ENCODE results near the gene OPCML.

The OPCML gene

GRCh38 chr11:133503236-133503635 is 29.1 kb downstream of the OPCML start:
- DNase-seq (ENCODE audit: low spot score): no peak

DNA sequence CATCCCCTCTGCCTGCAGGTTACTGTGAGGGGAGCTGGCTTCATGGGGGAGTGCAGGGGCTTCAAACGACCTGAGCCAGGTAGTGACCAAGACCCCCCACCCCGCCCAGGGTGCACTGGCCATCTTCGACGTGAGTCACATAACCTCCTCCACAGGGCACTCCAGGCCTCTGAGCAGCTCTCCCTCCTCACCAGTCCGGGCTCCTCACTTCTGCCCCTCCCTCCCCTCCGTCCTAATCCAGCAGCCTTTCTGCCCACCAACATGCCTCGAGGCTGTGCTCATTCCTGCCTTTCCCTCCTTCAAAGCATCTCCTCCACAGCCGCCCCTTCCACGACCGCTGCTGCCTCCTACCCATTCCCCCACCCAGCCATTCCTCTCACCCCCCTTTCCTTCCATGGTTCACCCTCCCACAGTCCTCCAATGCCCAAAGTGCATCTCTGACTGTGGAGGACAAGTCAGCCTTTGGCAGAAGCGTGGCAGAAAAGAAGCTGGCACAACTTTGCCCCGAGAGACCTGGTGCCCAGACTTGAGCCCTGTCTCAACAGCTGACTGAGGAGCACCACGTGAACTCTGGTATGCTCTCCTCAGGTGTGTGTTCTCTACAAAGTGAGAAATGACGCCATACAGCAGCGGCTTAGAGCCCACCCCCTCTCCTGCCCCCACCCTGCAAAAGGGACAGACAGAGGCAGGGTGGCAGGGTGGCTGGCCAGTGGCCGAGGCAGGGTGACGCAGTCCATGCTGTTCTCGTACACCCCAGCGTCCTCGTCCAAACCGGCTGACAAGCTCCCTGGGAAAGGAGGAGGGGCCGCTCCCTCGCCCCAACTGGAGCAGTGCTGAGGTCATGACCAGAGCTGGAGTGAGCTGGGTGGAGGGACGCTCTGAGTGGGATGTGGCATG is 30.4 kb downstream of the OPCML start:
- no peak for DNase-seq (ENCODE audit: low spot score)

DNA sequence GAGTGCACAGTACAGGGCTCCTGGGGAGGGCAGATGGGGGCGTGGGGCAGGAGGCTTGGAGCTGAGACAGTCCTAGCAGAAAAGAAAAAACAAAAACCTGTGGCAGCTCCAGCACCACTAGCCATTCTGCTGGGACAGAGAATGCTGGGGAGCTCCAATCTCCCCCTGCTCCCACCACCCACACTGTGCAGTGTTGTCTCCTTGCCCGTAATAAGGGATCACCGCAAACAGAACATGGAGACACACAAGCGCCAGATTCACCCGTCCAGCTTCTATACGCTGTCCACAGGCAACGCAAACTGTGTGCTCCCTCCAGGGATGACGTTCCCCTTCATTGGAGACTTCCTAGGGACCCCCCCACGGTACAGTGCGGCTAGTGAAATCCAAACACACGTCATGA is 31.4 kb downstream of the OPCML start:
- DNase-seq (ENCODE audit: low spot score): no peak

- no peak for DNase-seq (ENCODE audit: low spot score)
Observed at GRCh38 chr11:133500435-133500834, 31.9 kb downstream of the OPCML start.

DNA sequence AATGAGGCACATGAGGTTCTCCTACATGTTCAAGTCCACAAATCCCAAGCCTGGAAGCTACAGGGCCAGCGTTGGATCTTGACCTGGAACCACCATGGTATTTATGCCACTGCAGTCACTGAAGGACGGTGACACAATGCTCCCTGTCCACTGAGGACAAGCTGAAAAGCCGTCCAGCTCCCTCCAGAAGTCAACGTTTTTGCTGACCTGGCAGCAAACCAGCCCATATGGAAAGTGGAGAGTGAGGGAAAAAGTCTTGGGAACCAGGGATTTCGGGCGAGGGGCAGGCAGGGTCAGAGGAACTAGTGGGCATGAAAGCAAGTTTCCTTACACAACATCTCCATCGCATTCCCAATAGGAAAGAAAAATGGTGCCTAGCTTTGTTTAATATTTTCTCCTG is 33.3 kb downstream of the OPCML start:
- no peak for DNase-seq (ENCODE audit: low spot score)

DNA sequence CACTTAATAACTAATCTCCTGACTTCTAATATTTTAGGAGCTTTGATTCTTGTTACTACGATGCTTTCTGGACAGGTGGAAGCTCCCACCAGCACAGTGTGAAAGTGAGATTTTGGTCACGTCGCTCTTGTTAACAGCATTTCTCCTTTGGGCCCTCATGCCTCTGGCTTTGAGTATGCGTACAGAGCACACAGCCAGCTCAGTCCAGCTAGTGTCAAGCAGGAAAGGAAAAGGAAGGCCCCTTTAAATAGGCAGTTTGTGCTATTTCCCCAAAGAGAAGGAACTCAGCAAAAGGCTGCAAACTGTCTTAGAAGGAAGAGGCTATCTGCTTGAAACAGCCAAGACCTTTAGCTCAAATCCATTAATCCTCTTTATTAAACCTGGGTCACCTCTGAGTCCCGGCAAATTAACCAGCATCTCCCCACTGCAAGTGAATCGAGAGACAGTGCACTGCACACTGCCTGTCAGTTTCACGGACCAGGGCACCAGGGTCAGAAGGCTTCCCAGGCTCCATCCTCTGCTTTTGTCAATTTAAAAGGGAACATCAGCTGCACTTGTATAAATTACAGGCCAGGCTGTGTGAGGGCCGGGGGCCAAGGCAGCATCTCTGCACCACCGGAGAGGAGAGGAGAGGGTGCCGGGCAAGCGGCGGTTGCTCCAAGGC is 34.7 kb downstream of the OPCML start:
- no peak for DNase-seq (ENCODE audit: low spot score)

GRCh38 chr11:133492895-133493294 is 39.4 kb downstream of the OPCML start:
- no peak for DNase-seq (ENCODE audit: low spot score)

DNA sequence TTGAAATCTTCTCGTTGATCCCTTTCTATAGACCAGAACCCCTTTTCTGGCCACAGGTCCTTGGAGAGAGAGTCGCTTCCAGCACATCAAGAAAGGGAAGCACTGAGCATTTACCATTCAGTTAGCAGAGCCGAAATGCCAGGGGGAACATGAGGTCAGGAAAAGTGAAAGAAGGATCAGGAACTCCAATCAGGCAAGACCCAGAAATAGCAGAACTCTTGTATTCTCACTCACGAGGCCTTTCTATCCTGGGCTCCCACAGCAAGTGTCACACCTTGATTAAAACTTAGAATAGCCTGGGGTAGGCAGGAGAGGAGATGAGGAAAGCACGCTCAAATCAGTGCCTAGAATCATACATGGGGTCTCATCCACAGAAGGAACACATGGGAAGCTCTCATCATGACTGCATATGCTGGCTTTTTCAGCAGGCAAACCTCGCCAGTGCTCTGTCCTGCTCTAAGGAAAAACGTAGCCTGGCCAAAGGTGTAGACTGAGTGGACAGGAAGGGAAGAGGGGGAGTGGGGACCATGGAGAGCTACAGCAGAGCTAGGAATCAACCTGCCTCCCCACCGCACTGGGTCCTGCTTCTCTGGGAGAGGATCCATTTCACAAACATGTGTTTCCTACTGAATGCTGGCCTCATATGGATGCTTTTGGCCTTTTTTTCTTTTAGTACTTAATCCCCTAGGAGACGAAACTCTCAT is 40.5 kb downstream of the OPCML start:
- no peak for DNase-seq (ENCODE audit: low spot score)

GRCh38 chr11:133480722-133481121 is 51.6 kb downstream of the OPCML start:
- DNase-seq (ENCODE audit: low spot score): no peak

DNA sequence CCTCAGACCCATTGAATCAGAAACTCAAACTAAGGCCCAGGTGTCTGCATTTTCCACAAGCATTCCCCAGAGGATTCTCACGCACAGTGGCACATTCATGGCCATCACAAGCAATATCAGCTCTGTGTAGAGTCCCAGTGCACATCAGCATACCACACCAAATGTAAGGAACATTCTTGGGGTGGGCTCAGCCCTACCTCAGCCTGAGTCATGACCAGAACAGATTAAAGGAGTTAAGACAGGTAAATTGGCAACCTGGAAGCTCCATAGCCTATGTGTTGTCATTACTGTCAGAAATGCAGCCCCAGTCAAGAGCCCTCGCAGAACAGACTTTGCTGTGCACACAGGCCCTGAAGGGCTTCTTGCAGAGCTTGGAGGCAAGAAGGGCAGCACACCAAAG is 53.1 kb downstream of the OPCML start:
- DNase-seq (ENCODE audit: low spot score): no peak

DNA sequence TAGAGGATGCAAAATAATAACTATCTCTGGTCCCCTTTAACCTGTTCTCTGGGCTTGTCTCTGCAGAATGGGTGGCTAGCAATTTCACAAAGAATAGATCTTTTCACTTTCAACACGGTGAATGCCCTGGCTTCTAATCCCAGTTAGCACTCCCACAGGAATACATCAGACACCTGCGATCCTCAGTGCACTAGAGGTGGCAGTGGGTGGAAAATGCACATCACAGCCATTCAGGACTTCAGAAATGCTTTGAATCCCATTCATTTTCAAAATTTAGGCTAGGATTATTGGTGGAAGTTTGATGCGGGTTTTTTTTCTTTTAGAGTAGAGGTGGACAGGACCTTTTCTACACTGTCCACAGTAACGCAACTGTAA is 55.1 kb downstream of the OPCML start:
- DNase-seq (ENCODE audit: low spot score): no peak

DNA sequence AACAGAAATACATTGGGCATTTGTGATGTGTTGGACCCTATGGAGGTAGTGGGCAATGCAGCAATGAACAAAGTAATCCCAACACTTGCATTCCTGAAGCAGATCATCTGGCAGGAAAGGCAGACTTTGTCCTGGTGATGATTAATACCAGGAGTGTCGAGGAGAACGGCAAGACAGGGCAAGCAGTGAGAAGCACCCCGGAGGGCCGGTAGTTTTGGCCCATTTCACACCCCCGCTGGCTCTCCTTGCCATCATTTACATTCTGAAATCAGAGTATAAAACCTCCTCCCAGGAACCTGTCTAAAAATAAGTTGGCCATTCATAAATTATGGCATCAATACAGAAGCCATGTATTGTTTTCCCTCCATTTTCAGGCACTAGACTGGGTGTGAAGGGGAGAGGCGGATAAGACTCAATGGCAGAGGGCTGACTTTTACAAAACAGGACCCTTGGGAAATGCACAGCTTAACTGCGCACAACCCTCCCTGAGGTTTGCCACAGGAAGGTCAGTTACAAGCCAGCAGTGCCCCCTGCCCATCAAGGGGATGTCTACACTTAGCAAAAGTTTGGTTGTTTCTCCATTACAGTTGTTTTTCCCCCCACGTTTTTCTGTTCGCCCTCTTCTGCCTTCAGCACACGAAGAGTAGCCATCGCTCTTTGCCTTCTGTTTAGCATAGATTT is 55.6 kb downstream of the OPCML start:
- DNase-seq (ENCODE audit: low spot score): no peak

- DNase-seq (ENCODE audit: low spot score): no peak
Observed at GRCh38 chr11:133474461-133474860, 57.8 kb downstream of the OPCML start.

DNA sequence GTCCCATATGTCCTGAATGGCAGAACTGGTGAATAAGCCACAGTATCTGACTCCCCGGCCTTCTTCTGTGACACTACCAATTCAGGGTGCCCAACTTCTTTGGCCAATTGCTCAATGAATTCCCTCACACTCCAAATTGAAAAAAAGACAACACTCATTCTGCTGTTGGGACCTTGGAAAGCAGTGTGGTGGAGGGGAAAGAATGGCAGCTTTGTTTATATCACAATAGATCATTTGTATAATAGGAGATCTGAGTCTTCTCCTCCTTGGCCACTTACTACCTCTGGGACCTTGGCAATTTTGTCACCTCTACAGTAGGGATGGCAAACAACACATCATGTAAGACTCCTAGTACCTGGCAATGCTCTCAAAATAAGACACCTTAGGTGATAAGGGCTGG is 64.6 kb downstream of the OPCML start:
- no peak for DNase-seq (ENCODE audit: low spot score)

DNA sequence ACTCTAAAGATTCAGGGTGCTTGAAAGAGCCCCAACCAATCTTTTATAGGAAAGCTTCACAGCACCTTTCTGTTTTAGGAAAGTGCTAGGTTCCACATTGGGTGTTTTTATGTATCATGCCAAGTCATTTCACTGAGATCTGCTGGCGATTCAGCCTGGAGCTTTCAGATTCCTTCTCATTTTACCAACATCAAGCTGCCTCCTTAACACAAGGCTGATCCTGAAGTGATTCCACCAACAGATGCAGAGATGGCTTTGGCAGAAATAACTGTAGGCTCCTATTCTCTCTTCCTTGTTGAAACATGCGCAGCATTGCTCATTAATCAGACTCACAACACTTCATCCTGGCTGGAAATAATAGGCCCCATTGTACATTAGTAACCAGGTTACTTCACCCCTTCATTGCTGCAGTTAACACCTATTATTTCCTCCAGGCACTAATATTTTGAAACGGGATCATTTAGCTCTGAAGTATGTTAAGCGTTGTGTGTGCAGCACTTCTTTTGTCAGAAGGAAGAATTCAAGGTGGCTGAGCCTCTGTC is 89.0 kb downstream of the OPCML start:
- DNase-seq (ENCODE audit: low spot score): no peak

GRCh38 chr11:133441964-133442660 is 90.2 kb downstream of the OPCML start:
- no peak for DNase-seq (ENCODE audit: low spot score)

DNA sequence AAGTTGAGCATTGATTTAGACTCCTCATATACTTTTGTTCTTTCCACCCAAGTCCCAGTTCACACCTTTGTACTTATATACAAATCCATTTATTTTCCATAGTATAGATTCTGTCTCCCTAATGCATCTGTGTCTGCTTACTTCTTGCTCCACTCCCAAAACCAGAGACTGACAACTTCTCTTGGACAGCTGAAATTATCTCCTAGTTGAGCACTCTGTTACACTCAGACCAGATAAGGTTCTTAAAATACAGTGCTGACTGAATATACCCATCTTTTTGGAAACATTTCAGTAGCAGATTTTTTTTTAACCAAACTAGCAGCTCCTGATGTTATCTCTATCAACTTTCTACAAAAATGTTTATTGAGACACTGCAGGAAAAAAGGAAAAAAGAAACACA is 106.3 kb downstream of the OPCML start:
- no peak for DNase-seq (ENCODE audit: low spot score)

GRCh38 chr11:133425245-133425644 is 107.1 kb downstream of the OPCML start:
- no peak for DNase-seq (ENCODE audit: low spot score)

DNA sequence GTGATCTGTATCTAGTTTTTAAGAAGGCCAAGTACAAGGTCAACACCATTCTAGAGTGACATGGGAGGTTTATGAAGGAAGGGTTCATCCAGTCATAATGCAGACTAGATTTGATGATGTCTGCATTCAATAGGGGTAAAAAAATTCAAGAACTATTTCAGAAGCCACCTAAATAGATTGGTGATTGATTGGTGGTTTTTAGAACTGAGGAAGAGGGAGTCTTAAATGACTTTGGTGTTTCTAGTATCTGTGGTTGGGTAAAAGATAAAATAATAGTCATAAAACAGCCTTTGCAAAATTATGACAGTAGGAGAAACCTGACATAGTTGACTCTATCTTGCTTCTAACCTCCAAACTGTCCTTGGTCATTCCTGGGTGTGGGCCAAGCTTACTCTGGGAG is 114.1 kb downstream of the OPCML start:
- DNase-seq (ENCODE audit: low spot score): no peak

GRCh38 chr11:133414506-133414905 is 117.8 kb downstream of the OPCML start:
- no peak for DNase-seq (ENCODE audit: low spot score)

GRCh38 chr11:133413703-133414102 is 118.6 kb downstream of the OPCML start:
- no peak for DNase-seq (ENCODE audit: low spot score)

GRCh38 chr11:133409799-133410198 is 122.5 kb downstream of the OPCML start:
- DNase-seq (ENCODE audit: low spot score): no peak

Data from D341Med (cell line).